Thyroid gland (tissue), 4 donors: Measurements from ENCODE around the gene PHC2.

ENCODE experiments used
- POLR2A ChIP-seq, 2 donors: fragments of 450-650 bp; IDR thresholded peaks; one replicate each; pipeline ENCODE4 v1.6.1; 2017; ENCODE audit warnings: antibody characterized with exemption in 2 of 2, mild to moderate bottlenecking in 2 of 2, moderate library complexity in 1 of 2
- TF ChIP-seq, protein P1 (sequence below), 6 experiments: fragments of 200-600 bp in 3 of 6; fragments of 450-650 bp in 3 of 6; sonication (generic) in 3 of 6; IDR thresholded peaks; one replicate each; pipeline ENCODE4 v1.5.1; 2016 to 2019; ENCODE audit warnings: antibody characterized with exemption in 6 of 6, mild to moderate bottlenecking in 2 of 6, inconsistent platforms in 1 of 6, moderate library complexity in 1 of 6

DNA sequence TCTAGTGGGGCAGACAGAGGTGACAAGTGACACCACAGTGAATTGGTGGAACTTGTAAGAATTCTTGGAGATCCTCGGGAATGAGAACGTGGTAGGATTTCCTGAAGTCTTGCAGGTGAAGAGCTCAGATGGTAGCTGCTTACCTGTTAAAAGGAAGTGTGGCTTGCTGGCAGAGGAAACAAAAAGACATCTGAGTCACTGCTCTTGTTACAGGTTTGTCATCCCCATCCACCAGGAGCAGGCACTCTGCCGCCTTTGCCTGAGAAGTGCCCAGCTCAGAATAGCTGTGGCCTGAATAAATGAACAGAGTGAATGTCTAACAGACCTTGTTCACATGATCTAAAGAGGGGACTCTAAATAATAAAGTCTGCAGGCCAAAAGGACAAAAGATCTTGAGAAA, 29.2 kb upstream of the PHC2 start:
- TF ChIP-seq, protein P1, sequence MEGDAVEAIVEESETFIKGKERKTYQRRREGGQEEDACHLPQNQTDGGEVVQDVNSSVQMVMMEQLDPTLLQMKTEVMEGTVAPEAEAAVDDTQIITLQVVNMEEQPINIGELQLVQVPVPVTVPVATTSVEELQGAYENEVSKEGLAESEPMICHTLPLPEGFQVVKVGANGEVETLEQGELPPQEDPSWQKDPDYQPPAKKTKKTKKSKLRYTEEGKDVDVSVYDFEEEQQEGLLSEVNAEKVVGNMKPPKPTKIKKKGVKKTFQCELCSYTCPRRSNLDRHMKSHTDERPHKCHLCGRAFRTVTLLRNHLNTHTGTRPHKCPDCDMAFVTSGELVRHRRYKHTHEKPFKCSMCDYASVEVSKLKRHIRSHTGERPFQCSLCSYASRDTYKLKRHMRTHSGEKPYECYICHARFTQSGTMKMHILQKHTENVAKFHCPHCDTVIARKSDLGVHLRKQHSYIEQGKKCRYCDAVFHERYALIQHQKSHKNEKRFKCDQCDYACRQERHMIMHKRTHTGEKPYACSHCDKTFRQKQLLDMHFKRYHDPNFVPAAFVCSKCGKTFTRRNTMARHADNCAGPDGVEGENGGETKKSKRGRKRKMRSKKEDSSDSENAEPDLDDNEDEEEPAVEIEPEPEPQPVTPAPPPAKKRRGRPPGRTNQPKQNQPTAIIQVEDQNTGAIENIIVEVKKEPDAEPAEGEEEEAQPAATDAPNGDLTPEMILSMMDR (IDR thresholded peaks at IDR 0.05), result no peak
- TF ChIP-seq POLR2A (IDR thresholded peaks at IDR 0.05), result no peak
